SU-DHL-6 (cell line): ENCODE results near the gene TIMM44.

Source experiments
- CTCF ChIP-seq: fragments of 200-600 bp; sonication (generic); IDR thresholded peaks from one replicate; pipeline ENCODE4 v1.5.1; 2017; ENCODE audit warnings: antibody characterized with exemption, mild to moderate bottlenecking, low read length, moderate library complexity; ENCODE audit not compliant: insufficient read depth, poor library complexity, severe bottlenecking
- EZH2phosphoT487 ChIP-seq: fragments of 200-600 bp; sonication (generic), shearing (Covaris generic); conservative IDR thresholded peaks from 2 replicates; pipeline ENCODE4 v1.6.1; 2018; ENCODE audit warnings: mild to moderate bottlenecking, antibody characterized with exemption, low read length, moderate library complexity, mixed read lengths

GRCh38 chr19:7982103-7982502 lies 38.6 kb upstream of the TIMM44 start:
- no peak for TF ChIP-seq CTCF
- no peak for TF ChIP-seq EZH2phosphoT487
